Measurements from ENCODE around the gene ISG20.

- TF ChIP-seq CTCF (conservative IDR thresholded peaks at IDR 0.05; ENCODE audit: low read depth, low read length) (no peak), EZH2 (IDR thresholded peaks at IDR 0.05; ENCODE audit: borderline replicate concordance, low read depth, low read length, poor library complexity, severe bottlenecking) (no peak)
Observed at GRCh38 chr15:88625943-88626741, 12.7 kb upstream of the ISG20 start.
